Hindlimb muscle (tissue), 1 donor: ENCODE results near the gene LMX1B. TPM values are rescaled to one million over a fixed set of nuclear protein-coding genes. Genes with fewer than 3 reads are reported as not detected.
A peak's percentile ranks its signal among the peaks of the same experiment; 100 is the strongest.
"Not testable (repeated sequence)": the region's sequence is repeated elsewhere in the genome, so short reads cannot be mapped to it uniquely, and the experiment has no call there.

Source experiments
- DNase-seq: peaks from one replicate; pipeline ENCODE4 v3.0.0-alpha.2; 2013
- polyA plus RNA-seq: library from polyadenylated mRNA; unstranded; fragments of 120-200 nt; gene quantifications from one replicate; pipeline ENCODE4 v1.2.1, GENCODE V29; 2013; ENCODE audit not compliant: insufficient read length

The LMX1B gene
- polyA plus RNA-seq, 1 donor = 0.28 TPM

- no peak for DNase-seq
Observed at GRCh38 chr9:126720661-126721563, 107.2 kb downstream of the LMX1B start.

- no peak for DNase-seq
Observed at GRCh38 chr9:126721564-126721981, 107.8 kb downstream of the LMX1B start.

GRCh38 chr9:126722252-126722921 is 108.7 kb downstream of the LMX1B start:
- DNase-seq = peak; percentile 61

- peak; percentile 18 for DNase-seq
Observed at GRCh38 chr9:126722922-126723806, 109.4 kb downstream of the LMX1B start.

GRCh38 chr9:126723807-126724172 is 110.1 kb downstream of the LMX1B start:
- DNase-seq = no peak

- no peak for DNase-seq
Observed at GRCh38 chr9:126724226-126724625, 110.5 kb downstream of the LMX1B start.

GRCh38 chr9:126725485-126725884 is 111.8 kb downstream of the LMX1B start:
- DNase-seq = not testable (repeated sequence)

GRCh38 chr9:126728210-126728609 is 114.5 kb downstream of the LMX1B start:
- DNase-seq = not testable (repeated sequence)

- not testable (repeated sequence) for DNase-seq
Observed at GRCh38 chr9:126730592-126730991, 116.9 kb downstream of the LMX1B start.

- DNase-seq = no peak
Observed at GRCh38 chr9:126733005-126733404, 119.3 kb downstream of the LMX1B start.

- DNase-seq = no peak
Observed at GRCh38 chr9:126734877-126735276, 121.1 kb downstream of the LMX1B start.

- no peak for DNase-seq
Observed at GRCh38 chr9:126735482-126735881, 121.8 kb downstream of the LMX1B start.

- DNase-seq = no peak
Observed at GRCh38 chr9:126738553-126738952, 124.8 kb downstream of the LMX1B start.

- DNase-seq = no peak
Observed at GRCh38 chr9:126743041-126743440, 129.3 kb downstream of the LMX1B start.

- DNase-seq = no peak
Observed at GRCh38 chr9:126745574-126746411, 132.1 kb downstream of the LMX1B start.

Other genes starting within 250 kb of the LMX1B start
- 16.2 TPM for gene ZBTB43, start 191.1 kb downstream of the LMX1B start, polyA plus RNA-seq
- gene ZBTB34, start 246.7 kb downstream of the LMX1B start, polyA plus RNA-seq = 11.0 TPM